GM23338 (cell line): ENCODE data around the gene SMARCA2. TPM values are rescaled to one million over a fixed set of nuclear protein-coding genes. Genes with fewer than 3 reads are reported as not detected.

Source experiments
- ATAC-seq: fragments of 200-7000 bp; cut with Tn5 transposase; 3 replicates; pipeline ENCODE4 v1.9.1; 2020
- DNase-seq: peaks from one replicate; pipeline ENCODE4 v3.0.0-alpha.2; 2015; ENCODE audit warnings: low spot score
- H2AFZ ChIP-seq: fragments of 200-600 bp; sonication (generic); 2 replicates; pipeline ENCODE4 v1.8.0; 2016; ENCODE audit warnings: antibody characterized with exemption, mild to moderate bottlenecking, moderate library complexity
- H3F3A ChIP-seq: fragments of 200-600 bp; sonication (generic); replicated peaks from 2 replicates; pipeline ENCODE4 v1.8.0; 2017; ENCODE audit warnings: antibody characterized with exemption, mixed run types, low read depth
- H3K27ac ChIP-seq: fragments of 200-600 bp; sonication (generic); 2 replicates; pipeline ENCODE4 v1.6.1; 2016; ENCODE audit warnings: low read depth
- H3K27me3 ChIP-seq: fragments of 200-600 bp; sonication (generic); 2 replicates; pipeline ENCODE4 v1.8.0; 2016; ENCODE audit warnings: mild to moderate bottlenecking, mixed run types, moderate library complexity; ENCODE audit not compliant: insufficient read depth
- H3K36me3 ChIP-seq: fragments of 200-600 bp; sonication (generic); 2 replicates; pipeline ENCODE4 v1.8.0; 2016; ENCODE audit warnings: mild to moderate bottlenecking; ENCODE audit not compliant: insufficient read depth
- H3K4me1 ChIP-seq: fragments of 200-600 bp; sonication (generic); 2 replicates; pipeline ENCODE4 v1.8.0; 2016; ENCODE audit warnings: mild to moderate bottlenecking, moderate library complexity; ENCODE audit not compliant: insufficient read depth
- H3K4me2 ChIP-seq: fragments of 200-600 bp; sonication (generic); 2 replicates; pipeline ENCODE4 v1.7.1; 2017; ENCODE audit warnings: mixed run types
- H3K4me3 ChIP-seq: fragments of 200-600 bp; sonication (generic); 2 replicates; pipeline ENCODE4 v1.6.1; 2016; ENCODE audit warnings: mixed run types
- H3K79me2 ChIP-seq: fragments of 200-600 bp; sonication (generic); replicated peaks from 2 replicates; pipeline ENCODE4 v1.8.0; 2017; ENCODE audit warnings: mild to moderate bottlenecking; ENCODE audit not compliant: insufficient read depth
- H3K9me2 ChIP-seq: fragments of 200-600 bp; sonication (generic); 2 replicates; pipeline ENCODE4 v1.8.0; 2017; ENCODE audit not compliant: insufficient read depth
- H4K20me1 ChIP-seq: fragments of 200-600 bp; sonication (generic); replicated peaks from 2 replicates; pipeline ENCODE4 v1.8.0; 2017; ENCODE audit warnings: mild to moderate bottlenecking; ENCODE audit not compliant: insufficient read depth
- H3K27ac Mint-ChIP-seq: 2 replicates; pipeline ENCODE4 v1.8.0; 2020; ENCODE audit warnings: inconsistent platforms, mild to moderate bottlenecking, moderate library complexity, mixed read lengths
- H3K27me3 Mint-ChIP-seq: 3 replicates; pipeline ENCODE4 v1.8.0; 2022; ENCODE audit warnings: low read depth, mild to moderate bottlenecking, moderate library complexity, mixed read lengths, inconsistent platforms; ENCODE audit not compliant: insufficient read depth, poor library complexity
- H3K36me3 Mint-ChIP-seq: 3 replicates; pipeline ENCODE4 v1.8.0; 2021; ENCODE audit warnings: low read depth, mild to moderate bottlenecking, inconsistent platforms, moderate library complexity, mixed read lengths
- H3K4me1 Mint-ChIP-seq: 3 replicates; pipeline ENCODE4 v1.8.0; 2020; ENCODE audit warnings: mild to moderate bottlenecking, inconsistent platforms, mixed read lengths
- H3K4me3 Mint-ChIP-seq: 3 replicates; pipeline ENCODE4 v1.8.0; 2021; ENCODE audit warnings: moderate library complexity, mild to moderate bottlenecking, inconsistent platforms, mixed read lengths
- H3K9me3 Mint-ChIP-seq: 3 replicates; pipeline ENCODE4 v1.8.0; 2020; ENCODE audit warnings: moderate library complexity, mild to moderate bottlenecking, inconsistent platforms, mixed read lengths
- CREB1 ChIP-seq: fragments of 250-450 bp; sonication (Bioruptor Pico); IDR thresholded peaks from 2 replicates; pipeline ENCODE4 v1.5.0; 2020; ENCODE audit warnings: low read depth, mild to moderate bottlenecking, moderate library complexity
- CTCF ChIP-seq, 2 experiments: fragments of 200-600 bp in 1 of 2; sonication (generic) in 1 of 2; conservative IDR thresholded peaks; 2 replicates each; pipeline versions ENCODE4 v1.5.1 to v1.6.1; 2016 to 2017; ENCODE audit warnings: antibody characterized with exemption in 2 of 2, low read depth in 2 of 2, mild to moderate bottlenecking in 2 of 2, moderate library complexity in 1 of 2
- EZH2 ChIP-seq: fragments of 200-600 bp; sonication (generic); IDR thresholded peaks from one replicate; pipeline ENCODE4 v1.8.0; 2017; ENCODE audit warnings: antibody characterized with exemption, mild to moderate bottlenecking, low read depth; ENCODE audit not compliant: unreplicated experiment
- EZH2phosphoT487 ChIP-seq: fragments of 200-600 bp; sonication (generic); IDR thresholded peaks from one replicate; pipeline ENCODE4 v1.8.1; 2018; ENCODE audit warnings: antibody characterized with exemption; ENCODE audit not compliant: unreplicated experiment
- JUNB ChIP-seq: IDR thresholded peaks from one replicate; pipeline ENCODE4 v1.6.1; 2016; ENCODE audit warnings: antibody characterized with exemption; ENCODE audit not compliant: unreplicated experiment
- NANOG ChIP-seq: IDR thresholded peaks from 2 replicates; pipeline ENCODE4 v1.6.1; 2016; ENCODE audit warnings: antibody characterized with exemption, borderline replicate concordance
- POLR2AphosphoS5 ChIP-seq: IDR thresholded peaks from 2 replicates; pipeline ENCODE4 v1.6.1; 2016; ENCODE audit warnings: antibody characterized with exemption, low read depth
- STAT1 ChIP-seq: IDR thresholded peaks from one replicate; pipeline ENCODE4 v1.6.1; 2016; ENCODE audit warnings: antibody characterized with exemption; ENCODE audit not compliant: unreplicated experiment
- ZNF114 ChIP-seq: fragments of 250-450 bp; sonication (Bioruptor Pico); IDR thresholded peaks from 2 replicates; pipeline ENCODE4 v1.5.0; 2020; ENCODE audit warnings: mild to moderate bottlenecking, moderate library complexity
- ZNF331 ChIP-seq: fragments of 250-450 bp; sonication (Bioruptor Pico); IDR thresholded peaks from 2 replicates; pipeline ENCODE4 v1.5.0; 2020; ENCODE audit warnings: low read depth, mild to moderate bottlenecking, moderate library complexity
- polyA plus RNA-seq: library from polyadenylated mRNA; unstranded; fragments of >200 nt; fragmentation: Nextera tagmentation; extraction: Ambion mirVana; gene quantifications from 2 replicates; pipeline ENCODE4 v1.2.1, GENCODE V29; 2016
- total RNA-seq: library from RNA; depleted of rRNA; stranded (reverse); fragments of >200 nt; shearing (Covaris generic); gene quantifications from 2 replicates; pipeline ENCODE4 v1.2.3, GENCODE V29; 2014
- TF ChIP-seq, protein P1 (sequence below): fragments of 250-450 bp; sonication (Bioruptor Pico); IDR thresholded peaks from 2 replicates; pipeline ENCODE4 v1.5.0; 2020; ENCODE audit warnings: mild to moderate bottlenecking, moderate library complexity
- TF ChIP-seq, protein P2 (sequence below): IDR thresholded peaks from 2 replicates; pipeline ENCODE4 v1.6.1; 2016; ENCODE audit warnings: antibody characterized with exemption
- TF ChIP-seq, protein P3 (sequence below): IDR thresholded peaks from one replicate; pipeline ENCODE4 v1.6.1; 2018; ENCODE audit warnings: antibody characterized with exemption; ENCODE audit not compliant: unreplicated experiment

Gene SMARCA2
- total and polyA plus RNA-seq, 2 experiments from 2014 or later, result 21.7 to 21.9 TPM

DNA sequence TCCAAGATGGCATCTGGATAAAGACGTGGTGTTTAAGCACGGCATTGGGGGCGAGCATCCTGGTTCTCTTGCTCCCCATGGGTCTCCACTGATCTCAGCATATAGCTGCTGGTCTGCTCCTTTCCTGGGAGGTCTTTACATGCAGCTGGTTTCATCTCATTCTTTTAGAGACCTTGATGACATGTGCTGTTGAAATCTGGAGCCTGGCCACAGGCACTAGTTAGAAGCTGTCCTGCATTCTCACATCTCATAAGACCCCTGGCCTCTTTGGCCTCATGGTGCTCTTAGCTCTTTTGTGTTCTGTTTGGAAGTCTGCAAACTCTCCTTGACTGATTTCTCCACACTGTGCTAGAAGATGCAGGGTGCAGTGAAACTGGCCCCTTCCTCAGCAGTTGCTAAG, 113.0 kb downstream of the SMARCA2 start:
- TF ChIP-seq ZNF114 (CRISPR knock-in tag) (no peak), NANOG (no peak), CREB1 (CRISPR knock-in tag) (no peak), EZH2phosphoT487 (no peak), CTCF (conservative IDR thresholded peaks at IDR 0.05; ENCODE audit: low read depth in 2 of 2) (no peak), POLR2AphosphoS5 (no peak), EZH2 (no peak), STAT1 (no peak), JUNB (no peak), ZNF331 (CRISPR knock-in tag) (no peak)
- TF ChIP-seq, protein P1, sequence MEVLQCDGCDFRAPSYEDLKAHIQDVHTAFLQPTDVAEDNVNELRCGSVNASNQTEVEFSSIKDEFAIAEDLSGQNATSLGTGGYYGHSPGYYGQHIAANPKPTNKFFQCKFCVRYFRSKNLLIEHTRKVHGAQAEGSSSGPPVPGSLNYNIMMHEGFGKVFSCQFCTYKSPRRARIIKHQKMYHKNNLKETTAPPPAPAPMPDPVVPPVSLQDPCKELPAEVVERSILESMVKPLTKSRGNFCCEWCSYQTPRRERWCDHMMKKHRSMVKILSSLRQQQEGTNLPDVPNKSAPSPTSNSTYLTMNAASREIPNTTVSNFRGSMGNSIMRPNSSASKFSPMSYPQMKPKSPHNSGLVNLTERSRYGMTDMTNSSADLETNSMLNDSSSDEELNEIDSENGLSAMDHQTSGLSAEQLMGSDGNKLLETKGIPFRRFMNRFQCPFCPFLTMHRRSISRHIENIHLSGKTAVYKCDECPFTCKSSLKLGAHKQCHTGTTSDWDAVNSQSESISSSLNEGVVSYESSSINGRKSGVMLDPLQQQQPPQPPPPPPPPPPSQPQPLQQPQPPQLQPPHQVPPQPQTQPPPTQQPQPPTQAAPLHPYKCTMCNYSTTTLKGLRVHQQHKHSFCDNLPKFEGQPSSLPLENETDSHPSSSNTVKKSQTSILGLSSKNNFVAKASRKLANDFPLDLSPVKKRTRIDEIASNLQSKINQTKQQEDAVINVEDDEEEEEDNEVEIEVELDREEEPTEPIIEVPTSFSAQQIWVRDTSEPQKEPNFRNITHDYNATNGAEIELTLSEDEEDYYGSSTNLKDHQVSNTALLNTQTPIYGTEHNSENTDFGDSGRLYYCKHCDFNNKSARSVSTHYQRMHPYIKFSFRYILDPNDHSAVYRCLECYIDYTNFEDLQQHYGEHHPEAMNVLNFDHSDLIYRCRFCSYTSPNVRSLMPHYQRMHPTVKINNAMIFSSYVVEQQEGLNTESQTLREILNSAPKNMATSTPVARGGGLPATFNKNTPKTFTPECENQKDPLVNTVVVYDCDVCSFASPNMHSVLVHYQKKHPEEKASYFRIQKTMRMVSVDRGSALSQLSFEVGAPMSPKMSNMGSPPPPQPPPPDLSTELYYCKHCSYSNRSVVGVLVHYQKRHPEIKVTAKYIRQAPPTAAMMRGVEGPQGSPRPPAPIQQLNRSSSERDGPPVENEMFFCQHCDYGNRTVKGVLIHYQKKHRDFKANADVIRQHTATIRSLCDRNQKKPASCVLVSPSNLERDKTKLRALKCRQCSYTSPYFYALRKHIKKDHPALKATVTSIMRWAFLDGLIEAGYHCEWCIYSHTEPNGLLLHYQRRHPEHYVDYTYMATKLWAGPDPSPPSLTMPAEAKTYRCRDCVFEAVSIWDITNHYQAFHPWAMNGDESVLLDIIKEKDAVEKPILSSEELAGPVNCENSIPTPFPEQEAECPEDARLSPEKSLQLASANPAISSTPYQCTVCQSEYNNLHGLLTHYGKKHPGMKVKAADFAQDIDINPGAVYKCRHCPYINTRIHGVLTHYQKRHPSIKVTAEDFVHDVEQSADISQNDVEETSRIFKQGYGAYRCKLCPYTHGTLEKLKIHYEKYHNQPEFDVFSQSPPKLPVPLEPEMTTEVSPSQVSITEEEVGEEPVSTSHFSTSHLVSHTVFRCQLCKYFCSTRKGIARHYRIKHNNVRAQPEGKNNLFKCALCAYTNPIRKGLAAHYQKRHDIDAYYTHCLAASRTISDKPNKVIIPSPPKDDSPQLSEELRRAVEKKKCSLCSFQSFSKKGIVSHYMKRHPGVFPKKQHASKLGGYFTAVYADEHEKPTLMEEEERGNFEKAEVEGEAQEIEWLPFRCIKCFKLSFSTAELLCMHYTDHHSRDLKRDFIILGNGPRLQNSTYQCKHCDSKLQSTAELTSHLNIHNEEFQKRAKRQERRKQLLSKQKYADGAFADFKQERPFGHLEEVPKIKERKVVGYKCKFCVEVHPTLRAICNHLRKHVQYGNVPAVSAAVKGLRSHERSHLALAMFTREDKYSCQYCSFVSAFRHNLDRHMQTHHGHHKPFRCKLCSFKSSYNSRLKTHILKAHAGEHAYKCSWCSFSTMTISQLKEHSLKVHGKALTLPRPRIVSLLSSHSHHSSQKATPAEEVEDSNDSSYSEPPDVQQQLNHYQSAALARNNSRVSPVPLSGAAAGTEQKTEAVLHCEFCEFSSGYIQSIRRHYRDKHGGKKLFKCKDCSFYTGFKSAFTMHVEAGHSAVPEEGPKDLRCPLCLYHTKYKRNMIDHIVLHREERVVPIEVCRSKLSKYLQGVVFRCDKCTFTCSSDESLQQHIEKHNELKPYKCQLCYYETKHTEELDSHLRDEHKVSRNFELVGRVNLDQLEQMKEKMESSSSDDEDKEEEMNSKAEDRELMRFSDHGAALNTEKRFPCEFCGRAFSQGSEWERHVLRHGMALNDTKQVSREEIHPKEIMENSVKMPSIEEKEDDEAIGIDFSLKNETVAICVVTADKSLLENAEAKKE (CRISPR knock-in tag), result no peak
- TF ChIP-seq, protein P2, sequence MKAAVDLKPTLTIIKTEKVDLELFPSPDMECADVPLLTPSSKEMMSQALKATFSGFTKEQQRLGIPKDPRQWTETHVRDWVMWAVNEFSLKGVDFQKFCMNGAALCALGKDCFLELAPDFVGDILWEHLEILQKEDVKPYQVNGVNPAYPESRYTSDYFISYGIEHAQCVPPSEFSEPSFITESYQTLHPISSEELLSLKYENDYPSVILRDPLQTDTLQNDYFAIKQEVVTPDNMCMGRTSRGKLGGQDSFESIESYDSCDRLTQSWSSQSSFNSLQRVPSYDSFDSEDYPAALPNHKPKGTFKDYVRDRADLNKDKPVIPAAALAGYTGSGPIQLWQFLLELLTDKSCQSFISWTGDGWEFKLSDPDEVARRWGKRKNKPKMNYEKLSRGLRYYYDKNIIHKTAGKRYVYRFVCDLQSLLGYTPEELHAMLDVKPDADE, result no peak
- TF ChIP-seq, protein P3, sequence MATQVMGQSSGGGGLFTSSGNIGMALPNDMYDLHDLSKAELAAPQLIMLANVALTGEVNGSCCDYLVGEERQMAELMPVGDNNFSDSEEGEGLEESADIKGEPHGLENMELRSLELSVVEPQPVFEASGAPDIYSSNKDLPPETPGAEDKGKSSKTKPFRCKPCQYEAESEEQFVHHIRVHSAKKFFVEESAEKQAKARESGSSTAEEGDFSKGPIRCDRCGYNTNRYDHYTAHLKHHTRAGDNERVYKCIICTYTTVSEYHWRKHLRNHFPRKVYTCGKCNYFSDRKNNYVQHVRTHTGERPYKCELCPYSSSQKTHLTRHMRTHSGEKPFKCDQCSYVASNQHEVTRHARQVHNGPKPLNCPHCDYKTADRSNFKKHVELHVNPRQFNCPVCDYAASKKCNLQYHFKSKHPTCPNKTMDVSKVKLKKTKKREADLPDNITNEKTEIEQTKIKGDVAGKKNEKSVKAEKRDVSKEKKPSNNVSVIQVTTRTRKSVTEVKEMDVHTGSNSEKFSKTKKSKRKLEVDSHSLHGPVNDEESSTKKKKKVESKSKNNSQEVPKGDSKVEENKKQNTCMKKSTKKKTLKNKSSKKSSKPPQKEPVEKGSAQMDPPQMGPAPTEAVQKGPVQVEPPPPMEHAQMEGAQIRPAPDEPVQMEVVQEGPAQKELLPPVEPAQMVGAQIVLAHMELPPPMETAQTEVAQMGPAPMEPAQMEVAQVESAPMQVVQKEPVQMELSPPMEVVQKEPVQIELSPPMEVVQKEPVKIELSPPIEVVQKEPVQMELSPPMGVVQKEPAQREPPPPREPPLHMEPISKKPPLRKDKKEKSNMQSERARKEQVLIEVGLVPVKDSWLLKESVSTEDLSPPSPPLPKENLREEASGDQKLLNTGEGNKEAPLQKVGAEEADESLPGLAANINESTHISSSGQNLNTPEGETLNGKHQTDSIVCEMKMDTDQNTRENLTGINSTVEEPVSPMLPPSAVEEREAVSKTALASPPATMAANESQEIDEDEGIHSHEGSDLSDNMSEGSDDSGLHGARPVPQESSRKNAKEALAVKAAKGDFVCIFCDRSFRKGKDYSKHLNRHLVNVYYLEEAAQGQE, result no peak
- Histone ChIP-seq H3K27me3 (no peaks in the 10 kb centered on the region), H3K9me2 (no peaks in the 10 kb centered on the region), H3K27ac (no peak overlapping the region), H3F3A (no peaks in the 10 kb centered on the region), H3K79me2 (no peaks in the 10 kb centered on the region), H3K4me1 (no peaks in the 10 kb centered on the region), H3K4me2 (no peak overlapping the region), H4K20me1 (no peaks in the 10 kb centered on the region), H3K4me3 (no peak overlapping the region), H2AFZ (no peak overlapping the region), H3K36me3 (no peaks in the 10 kb centered on the region)
- H3K4me3 Mint-ChIP-seq, result no peak overlapping the region
- ATAC-seq (no peak), DNase-seq (no peak)
- H3K4me1 Mint-ChIP-seq, result no peaks in the 10 kb centered on the region
- no peaks in the 10 kb centered on the region for H3K36me3 Mint-ChIP-seq
- H3K27me3 Mint-ChIP-seq, result peaks cover 2% of the 10 kb centered on the region
- H3K27ac Mint-ChIP-seq, result no peak overlapping the region
- H3K9me3 Mint-ChIP-seq, result no peaks in the 10 kb centered on the region
